A549 (cell line): ENCODE measurements around the gene NEXN.

ENCODE experiments used
- BHLHE40 ChIP-seq: IDR thresholded peaks from 2 replicates; pipeline ENCODE4 v1.6.1; 2012; ENCODE audit warnings: low read depth, low read length, inconsistent platforms
- CTCF ChIP-seq: fragments of >200 bp; sonication (Bioruptor Twin); formaldehyde crosslinking; IDR thresholded peaks from 3 replicates; pipeline ENCODE4 v1.5.1; 2016
- EP300 ChIP-seq, 2 experiments: fragments of >200 bp; sonication (Bioruptor Twin); formaldehyde crosslinking; IDR thresholded peaks; 2 replicates in 1 of 2; 3 replicates in 1 of 2; pipeline ENCODE4 v1.6.1; 2016 to 2017
- ESRRA ChIP-seq: fragments of 150-350 bp; IDR thresholded peaks from 2 replicates; pipeline ENCODE4 v1.6.1; 2014; ENCODE audit warnings: mild to moderate bottlenecking, low read length, borderline replicate concordance
- HOXB5 ChIP-seq: fragments of 250-450 bp; sonication (Bioruptor Pico); IDR thresholded peaks from 2 replicates; pipeline ENCODE4 v1.5.0; 2020; ENCODE audit warnings: mild to moderate bottlenecking, moderate library complexity
- MAX ChIP-seq: IDR thresholded peaks from 2 replicates; pipeline ENCODE4 v1.6.1; 2012
- NFE2L2 ChIP-seq: fragments of 150-350 bp; conservative IDR thresholded peaks from 2 replicates; pipeline ENCODE4 v1.6.1; 2014; ENCODE audit warnings: low read length
- RARB ChIP-seq: fragments of 250-450 bp; sonication (Bioruptor Pico); IDR thresholded peaks from 2 replicates; pipeline ENCODE4 v1.8.0; 2021; ENCODE audit warnings: mild to moderate bottlenecking, moderate library complexity
- RFX5 ChIP-seq: fragments of 450-650 bp; IDR thresholded peaks from 2 replicates; pipeline ENCODE4 v1.7.1; 2014; ENCODE audit warnings: antibody characterized with exemption, mild to moderate bottlenecking, moderate library complexity
- ZFP36 ChIP-seq: fragments of 450-650 bp; IDR thresholded peaks from 2 replicates; pipeline ENCODE4 v1.6.1; 2014; ENCODE audit warnings: borderline replicate concordance; ENCODE audit not compliant: partially characterized antibody

- TF ChIP-seq CTCF (no peak), ESRRA (no peak), EP300 (IDR thresholded peaks at IDR 0.05) (no peak), RFX5 (no peak), MAX (no peak), BHLHE40 (no peak), ZFP36 (no peak), NFE2L2 (no peak), RARB (no peak), HOXB5 (CRISPR knock-in tag) (no peak)
Observed at GRCh38 chr1:77986810-77987209, 98.4 kb downstream of the NEXN start.
